PC-3 (cell line): ENCODE measurements around the gene C3. TPM values are rescaled to one million over a fixed set of nuclear protein-coding genes. Genes with fewer than 3 reads are reported as not detected.

Experiments used
- ATAC-seq: fragments of 200-7000 bp; cut with Tn5 transposase; 2 replicates; pipeline ENCODE4 v1.9.1; 2020; ENCODE audit warnings: mild to moderate bottlenecking, moderate library complexity
- BruUV-seq: library from RNA; stranded (reverse); fragments of 400-500 nt; replicated peaks from 2 replicates; lab custom pipeline; 2021; lab: Mats Ljungman, UMichigan
- CTCF ChIA-PET: fragments of 300-600 bp; sonication (Branson Sonifier 250); formaldehyde crosslinking; loops from one replicate; lab custom pipeline; 2022; ENCODE audit warnings: antibody characterized with exemption; lab: Charles Lee
- POLR2A ChIA-PET: fragments of 300-600 bp; sonication (Branson Sonifier 250); formaldehyde crosslinking; loops from one replicate; lab custom pipeline; 2022; ENCODE audit warnings: antibody characterized with exemption; ENCODE audit not compliant: unreplicated experiment; lab: Charles Lee
- DNase-seq: peaks from one replicate; pipeline ENCODE4 v3.0.0-alpha.2; 2015
- H2AFZ ChIP-seq: fragments of 300-600 bp; sonication (generic); 2 replicates; pipeline ENCODE4 v1.6.0; 2016; ENCODE audit warnings: antibody characterized with exemption, low read length
- H3F3A ChIP-seq: fragments of 300-600 bp; sonication (generic); one replicate; pipeline ENCODE4 v1.6.0; 2017; ENCODE audit warnings: antibody characterized with exemption, low read length, control low read depth, mild to moderate bottlenecking; ENCODE audit not compliant: unreplicated experiment
- H3K27ac ChIP-seq: fragments of 300-600 bp; sonication (generic); 2 replicates; pipeline ENCODE4 v1.5.1; 2016; ENCODE audit warnings: mild to moderate bottlenecking, low read length
- H3K27me3 ChIP-seq: fragments of 300-600 bp; sonication (generic); 2 replicates; pipeline ENCODE4 v1.6.1; 2016; ENCODE audit warnings: low read length, mixed read lengths
- H3K36me3 ChIP-seq: fragments of 300-600 bp; sonication (generic); 2 replicates; pipeline ENCODE4 v1.6.1; 2016; ENCODE audit warnings: low read depth, mixed run types, low read length, mixed read lengths
- H3K4me1 ChIP-seq: fragments of 300-600 bp; sonication (generic); 2 replicates; pipeline ENCODE4 v1.5.1; 2016; ENCODE audit warnings: low read length; ENCODE audit not compliant: insufficient read depth
- H3K4me2 ChIP-seq: fragments of 300-600 bp; sonication (generic); 2 replicates; pipeline ENCODE4 v1.6.0; 2016; ENCODE audit warnings: low read length
- H3K4me3 ChIP-seq: fragments of 300-600 bp; sonication (generic); 2 replicates; pipeline ENCODE4 v1.5.1; 2016; ENCODE audit warnings: mild to moderate bottlenecking, low read length, mixed read lengths
- H3K79me2 ChIP-seq: fragments of 300-600 bp; sonication (generic); 2 replicates; pipeline ENCODE4 v1.6.1; 2017; ENCODE audit warnings: low read length, mixed read lengths
- H3K9ac ChIP-seq: fragments of 300-600 bp; sonication (generic); 2 replicates; pipeline ENCODE4 v1.6.0; 2016; ENCODE audit warnings: mild to moderate bottlenecking, low read length
- H3K9me2 ChIP-seq: fragments of 300-600 bp; sonication (generic); replicated peaks from 2 replicates; pipeline ENCODE4 v1.6.1; 2016; ENCODE audit warnings: mixed run types, low read length, mixed read lengths
- H3K9me3 ChIP-seq: fragments of 300-600 bp; sonication (generic); 2 replicates; pipeline ENCODE4 v1.6.1; 2016; ENCODE audit warnings: low read length, mixed read lengths
- H4K20me1 ChIP-seq: fragments of 300-600 bp; sonication (generic); 2 replicates; pipeline ENCODE4 v1.6.1; 2016; ENCODE audit warnings: low read length, mixed read lengths
- CTCF ChIP-seq: fragments of 300-600 bp; sonication (generic); conservative IDR thresholded peaks from 2 replicates; pipeline ENCODE4 v1.5.1; 2017; ENCODE audit warnings: antibody characterized with exemption, low read depth, mild to moderate bottlenecking, low read length
- EZH2 ChIP-seq: fragments of 300-600 bp; sonication (generic); IDR thresholded peaks from one replicate; pipeline ENCODE4 v1.6.1; 2017; ENCODE audit warnings: antibody characterized with exemption, mild to moderate bottlenecking, low read length; ENCODE audit not compliant: unreplicated experiment
- EZH2phosphoT487 ChIP-seq: fragments of 300-600 bp; sonication (generic); IDR thresholded peaks from 2 replicates; pipeline ENCODE4 v1.6.1; 2018; ENCODE audit warnings: mild to moderate bottlenecking, antibody characterized with exemption, low read length, borderline replicate concordance
- intact Hi-C: fragments of 100-400 bp; cut with micrococcal nuclease; formaldehyde crosslinking; loops from 2 replicates; pipeline ENCODE4 v1.9.0; 2023
- total RNA-seq: library from RNA; depleted of rRNA; stranded (reverse); fragments of >200 nt; gene quantifications from 2 replicates; pipeline ENCODE4 v1.2.3, GENCODE V29; 2014

C3 gene
- total RNA-seq, 1 experiment from 2014 or later: 13.3 TPM

GRCh38 chr19:6652805-6653094 is 67.7 kb downstream of the C3 start:
- no TSS peak for BruUV-seq
- POLR2A ChIA-PET: interaction anchor here (0.5 kb wide), 1 partner anchor 176 kb away, joined by 3 read pairs; no protein-coding TSS in a partner anchor
- no peak overlapping the region for H3K27ac ChIP-seq
- H3K4me1 ChIP-seq: no peaks in the 10 kb centered on the region
- no peaks in the 10 kb centered on the region for H3F3A ChIP-seq
- TF ChIP-seq CTCF (no peak), EZH2 (no peak), EZH2phosphoT487 (no peak)
- H3K9me3 ChIP-seq: no peaks in the 10 kb centered on the region
- ATAC-seq: no peak
- no peaks in the 10 kb centered on the region for H3K9me2 ChIP-seq
- H3K4me2 ChIP-seq: no peak overlapping the region
- H3K79me2 ChIP-seq: no peaks in the 10 kb centered on the region
- no peak overlapping the region for H2AFZ ChIP-seq
- no peak for DNase-seq
- intact Hi-C loops: no loop called here
- H4K20me1 ChIP-seq: no peaks in the 10 kb centered on the region
- peaks cover 21% of the 10 kb centered on the region for H3K27me3 ChIP-seq
- no peaks in the 10 kb centered on the region for H3K36me3 ChIP-seq
- CTCF ChIA-PET: no interaction called here
- no peak overlapping the region for H3K9ac ChIP-seq
- H3K4me3 ChIP-seq: no peak overlapping the region

GRCh38 chr19:6651965-6652804 is 68.3 kb downstream of the C3 start:
- Histone ChIP-seq H3K9me2 (no peaks in the 10 kb centered on the region), H3K4me1 (no peaks in the 10 kb centered on the region), H3K79me2 (no peaks in the 10 kb centered on the region), H3K36me3 (no peaks in the 10 kb centered on the region), H3K9ac (no peak overlapping the region), H3K27ac (no peak overlapping the region), H3K9me3 (no peaks in the 10 kb centered on the region), H3K4me2 (no peak overlapping the region), H4K20me1 (no peaks in the 10 kb centered on the region), H2AFZ (no peak overlapping the region), H3K27me3 (peaks cover 27% of the 10 kb centered on the region), H3F3A (no peaks in the 10 kb centered on the region), H3K4me3 (no peak overlapping the region)
- intact Hi-C loops: no loop called here
- POLR2A ChIA-PET: interaction anchor here (0.5 kb wide), 1 partner anchor 176 kb away, joined by 3 read pairs; no protein-coding TSS in a partner anchor
- no peak for DNase-seq
- no peak for ATAC-seq
- BruUV-seq: no TSS peak
- no peak for TF ChIP-seq CTCF
- TF ChIP-seq EZH2phosphoT487: no peak
- no peak for TF ChIP-seq EZH2
- CTCF ChIA-PET: no interaction called here

GRCh38 chr19:6649185-6649584 is 71.3 kb downstream of the C3 start:
- DNase-seq (no peak), ATAC-seq (no peak)
- intact Hi-C loops: no loop called here
- no peaks in the 10 kb centered on the region for H3K9me2 ChIP-seq
- no peak overlapping the region for H3K27ac ChIP-seq
- no peaks in the 10 kb centered on the region for H4K20me1 ChIP-seq
- H2AFZ ChIP-seq: no peak overlapping the region
- POLR2A ChIA-PET: no interaction called here
- TF ChIP-seq EZH2phosphoT487 (no peak), EZH2 (no peak), CTCF (no peak)
- no peaks in the 10 kb centered on the region for H3K4me1 ChIP-seq
- H3K36me3 ChIP-seq: no peaks in the 10 kb centered on the region
- no peak overlapping the region for H3K4me2 ChIP-seq
- H3K4me3 ChIP-seq: no peak overlapping the region
- no TSS peak for BruUV-seq
- H3K9me3 ChIP-seq: no peaks in the 10 kb centered on the region
- H3K9ac ChIP-seq: no peak overlapping the region
- no peaks in the 10 kb centered on the region for H3K79me2 ChIP-seq
- H3K27me3 ChIP-seq: peaks cover 37% of the 10 kb centered on the region
- CTCF ChIA-PET: no interaction called here
- no peaks in the 10 kb centered on the region for H3F3A ChIP-seq
